HG03469 (cell line): ENCODE results near the gene SH3GLB2.
"Not testable (repeated sequence)": the region's sequence is repeated elsewhere in the genome, so short reads cannot be mapped to it uniquely, and the experiment has no call there.

ENCODE experiments used
- ATAC-seq: cut with Tn5 transposase; IDR thresholded peaks from one replicate; pipeline ENCODE4 v1.9.1; 2021; ENCODE audit warnings: mild to moderate bottlenecking, moderate library complexity, moderate number of reproducible peaks; ENCODE audit not compliant: unreplicated experiment

SH3GLB2 gene

GRCh38 chr9:129054163-129054851 is 26.2 kb upstream of the SH3GLB2 start:
- ATAC-seq, result no peak

GRCh38 chr9:129053020-129053419 is 24.9 kb upstream of the SH3GLB2 start:
- no peak for ATAC-seq

- ATAC-seq, result no peak
Observed at GRCh38 chr9:129052592-129052991, 24.5 kb upstream of the SH3GLB2 start.

GRCh38 chr9:129042016-129042415 is 13.9 kb upstream of the SH3GLB2 start:
- ATAC-seq, result no peak

- ATAC-seq, result no peak
Observed at GRCh38 chr9:129040113-129040643, 12.0 kb upstream of the SH3GLB2 start.

GRCh38 chr9:129038109-129038852 is 10.2 kb upstream of the SH3GLB2 start:
- no peak for ATAC-seq

- ATAC-seq, result no peak
Observed at GRCh38 chr9:129037767-129038098, 9.6 kb upstream of the SH3GLB2 start.

GRCh38 chr9:129036923-129037766 is 9.0 kb upstream of the SH3GLB2 start:
- peak; percentile 4 for ATAC-seq

- peak; percentile 82 for ATAC-seq
Observed at GRCh38 chr9:129036241-129036922, 8.3 kb upstream of the SH3GLB2 start, which contains the start of gene MIGA2. TSS of gene MIGA2 (plus strand) at chr9:129036626. CDS start at chr9:129040595, 3,969 bp downstream.

- ATAC-seq, result not testable (repeated sequence)
Observed at GRCh38 chr9:129035838-129036237, 7.7 kb upstream of the SH3GLB2 start.

GRCh38 chr9:129033216-129033615 is 5.1 kb upstream of the SH3GLB2 start:
- ATAC-seq, result no peak

- ATAC-seq, result no peak
Observed at GRCh38 chr9:129032541-129033159, 4.5 kb upstream of the SH3GLB2 start.

GRCh38 chr9:129031514-129031913 is 3.4 kb upstream of the SH3GLB2 start:
- no peak for ATAC-seq

GRCh38 chr9:129030191-129030590 is 2.1 kb upstream of the SH3GLB2 start:
- no peak for ATAC-seq

GRCh38 chr9:129027685-129028191 is 393 bp downstream of the SH3GLB2 start:
- peak; percentile 19 for ATAC-seq

GRCh38 chr9:129027224-129027684 is 877 bp downstream of the SH3GLB2 start:
- no peak for ATAC-seq

- ATAC-seq, result no peak
Observed at GRCh38 chr9:129026442-129027223, 1.5 kb downstream of the SH3GLB2 start.

GRCh38 chr9:129023908-129024233 is 4.3 kb downstream of the SH3GLB2 start:
- ATAC-seq, result no peak
